Sigmoid colon (tissue), 4 donors: ENCODE data around the gene NUP98.

Experiments used
- CTCF ChIP-seq, 4 experiments: fragments of 450-650 bp in 3 of 4; fragments of 200-600 bp in 1 of 4; IDR thresholded peaks; one replicate each; pipeline ENCODE4 v1.5.1; 2016 to 2019; ENCODE audit warnings: antibody characterized with exemption in 4 of 4, mild to moderate bottlenecking in 3 of 4, moderate library complexity in 2 of 4
- POLR2A ChIP-seq, 2 donors: fragments of 450-650 bp; IDR thresholded peaks; one replicate each; pipeline ENCODE4 v1.6.1; 2016; ENCODE audit warnings: antibody characterized with exemption in 2 of 2, mild to moderate bottlenecking in 2 of 2, moderate library complexity in 2 of 2
- POLR2AphosphoS5 ChIP-seq, 4 donors: sonication (generic); formaldehyde crosslinking; IDR thresholded peaks; one replicate each; pipeline ENCODE4 v1.6.1; 2017; ENCODE audit warnings: antibody characterized with exemption in 4 of 4

GRCh38 chr11:3712274-3712673, 85.1 kb downstream of the NUP98 start:
- no peak for TF ChIP-seq CTCF (IDR thresholded peaks at IDR 0.05)
- no peak for TF ChIP-seq POLR2A (IDR thresholded peaks at IDR 0.05)
- no peak for TF ChIP-seq POLR2AphosphoS5 (IDR thresholded peaks at IDR 0.05)
